Cardiac muscle cell (in vitro differentiated cells and primary cell): ENCODE data around the gene ZDHHC11. TPM values are rescaled to one million over a fixed set of nuclear protein-coding genes. Genes with fewer than 3 reads are reported as not detected.
A peak's percentile ranks its signal among the peaks of the same experiment; 100 is the strongest.

Experiments
- DNase-seq, 2 donors: peaks; one replicate each; pipeline versions ENCODE4 v3.0.0 to v3.0.0-alpha.2; 2010 to 2017; ENCODE audit warnings: low read depth in 1 of 2, low spot score in 1 of 2
- H3K27ac ChIP-seq: fragments of 200-600 bp; sonication (generic); 2 replicates; pipeline ENCODE4 v1.5.1; 2016
- H3K27me3 ChIP-seq: fragments of 200-600 bp; sonication (generic); 2 replicates; pipeline ENCODE4 v1.6.0; 2016; ENCODE audit warnings: control low read depth
- H3K36me3 ChIP-seq: fragments of 200-600 bp; sonication (generic); 2 replicates; pipeline ENCODE4 v1.5.1; 2016; ENCODE audit warnings: control low read depth
- H3K4me1 ChIP-seq: fragments of 200-600 bp; sonication (generic); 2 replicates; pipeline ENCODE4 v1.8.1; 2017; ENCODE audit warnings: low read depth, mild to moderate bottlenecking, mixed run types
- H3K4me3 ChIP-seq: fragments of 200-600 bp; sonication (generic); 2 replicates; pipeline ENCODE4 v1.5.1; 2016; ENCODE audit warnings: mild to moderate bottlenecking
- H3K9me3 ChIP-seq: fragments of 200-600 bp; sonication (generic); 2 replicates; pipeline ENCODE4 v1.5.1; 2017; ENCODE audit warnings: low read depth, mild to moderate bottlenecking, control low read depth
- CTCF ChIP-seq: IDR thresholded peaks from 2 replicates; pipeline ENCODE4 v1.5.1; 2012; ENCODE audit warnings: low read depth, mild to moderate bottlenecking, low read length
- polyA plus RNA-seq: library from polyadenylated mRNA; unstranded; fragments of >200 nt; fragmentation: Nextera tagmentation; extraction: Ambion mirVana; gene quantifications from 2 replicates; pipeline ENCODE4 v1.2.1, GENCODE V29; 2016
- total RNA-seq: library from RNA; depleted of rRNA; stranded (reverse); fragments of >200 nt; gene quantifications from 2 replicates; pipeline ENCODE4 v1.2.3, GENCODE V29; 2016

Gene ZDHHC11
- total and polyA plus RNA-seq, 2 experiments from 2014 or later, result 12.4 TPM

DNA sequence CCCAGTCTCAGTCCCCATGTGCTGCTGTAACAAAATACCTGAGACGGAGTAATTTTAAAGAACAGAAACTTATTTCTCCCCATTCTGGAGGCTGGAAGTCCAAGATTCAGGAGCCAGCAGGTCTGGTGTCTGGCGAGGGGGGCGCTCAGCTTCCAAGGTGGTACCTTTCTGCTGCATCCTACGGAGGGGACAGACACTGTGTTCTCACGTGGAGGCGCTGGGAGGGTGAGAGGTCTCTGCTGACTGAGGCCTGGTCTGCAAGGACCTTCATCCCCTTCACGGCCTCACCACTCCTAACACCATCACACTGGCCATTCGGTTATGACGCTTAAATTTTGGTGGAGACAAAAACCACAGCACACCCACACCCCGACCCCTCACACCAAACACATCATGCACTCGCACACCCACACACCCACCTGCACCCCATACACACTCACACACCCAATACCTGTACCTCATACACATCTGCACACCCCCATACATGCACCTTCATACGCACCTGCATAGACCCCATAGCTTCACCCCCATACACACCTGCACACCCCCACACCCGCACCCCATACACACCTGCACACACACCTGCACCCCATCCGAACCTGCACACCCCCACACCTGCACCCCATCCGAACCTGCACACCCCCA lies 9.8 kb upstream of the ZDHHC11 start:
- Histone ChIP-seq H3K36me3 (peaks cover 11% of the 10 kb centered on the region), H3K9me3 (no peaks in the 10 kb centered on the region), H3K27ac (no peak overlapping the region), H3K27me3 (no peaks in the 10 kb centered on the region), H3K4me3 (no peak overlapping the region), H3K4me1 (no peaks in the 10 kb centered on the region)
- no peak for DNase-seq
- no peak for TF ChIP-seq CTCF

GRCh38 chr5:859798-860296 lies 9.1 kb upstream of the ZDHHC11 start:
- no peaks in the 10 kb centered on the region for H3K9me3 ChIP-seq
- TF ChIP-seq CTCF, result no peak
- no peaks in the 10 kb centered on the region for H3K4me1 ChIP-seq
- no peak for DNase-seq
- no peak overlapping the region for H3K27ac ChIP-seq
- H3K36me3 ChIP-seq, result peaks cover 11% of the 10 kb centered on the region
- no peaks in the 10 kb centered on the region for H3K27me3 ChIP-seq
- H3K4me3 ChIP-seq, result no peak overlapping the region

DNA sequence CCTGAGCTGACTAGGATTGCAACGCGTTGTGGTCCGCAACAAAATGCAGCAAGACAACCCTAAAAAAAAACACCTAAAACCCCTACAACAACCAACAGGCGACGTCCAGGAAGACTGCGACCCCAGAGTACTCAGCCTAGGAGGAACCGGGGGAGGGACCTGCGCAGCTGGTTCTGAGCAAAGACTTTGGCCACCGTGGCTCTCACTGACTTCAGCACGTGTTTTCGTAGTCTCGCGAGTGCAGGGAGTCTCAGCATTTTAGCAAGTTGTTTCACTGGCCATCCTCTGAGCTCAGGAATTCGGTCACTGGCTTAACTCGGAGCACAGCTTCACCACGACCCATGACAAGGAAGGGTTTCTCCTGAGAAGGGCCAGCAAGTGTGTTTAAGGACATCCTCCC lies 8.6 kb upstream of the ZDHHC11 start:
- Histone ChIP-seq H3K4me1 (no peaks in the 10 kb centered on the region), H3K9me3 (no peaks in the 10 kb centered on the region), H3K27me3 (no peaks in the 10 kb centered on the region), H3K27ac (no peak overlapping the region), H3K36me3 (peaks cover 8% of the 10 kb centered on the region), H3K4me3 (no peak overlapping the region)
- DNase-seq, result peak in 1 of 2 donors; percentile 27
- no peak for TF ChIP-seq CTCF

- no peaks in the 10 kb centered on the region for H3K27me3 ChIP-seq
- no peaks in the 10 kb centered on the region for H3K4me1 ChIP-seq
- no peak for DNase-seq
- no peak overlapping the region for H3K27ac ChIP-seq
- no peak overlapping the region for H3K4me3 ChIP-seq
- no peak for TF ChIP-seq CTCF
- peaks cover 3% of the 10 kb centered on the region for H3K36me3 ChIP-seq
- no peaks in the 10 kb centered on the region for H3K9me3 ChIP-seq
Measured at GRCh38 chr5:858726-859125, 7.9 kb upstream of the ZDHHC11 start.

GRCh38 chr5:856531-857425 lies 6.0 kb upstream of the ZDHHC11 start:
- TF ChIP-seq CTCF, result no peak
- Histone ChIP-seq H3K9me3 (no peaks in the 10 kb centered on the region), H3K27ac (no peak overlapping the region), H3K27me3 (no peaks in the 10 kb centered on the region), H3K4me1 (no peaks in the 10 kb centered on the region), H3K4me3 (no peak overlapping the region), H3K36me3 (peaks cover 3% of the 10 kb centered on the region)
- peak in 1 of 2 donors; percentile 15 for DNase-seq
